ENCODE measurements around the gene ZBTB20.
A peak's percentile ranks its signal among the peaks of the same experiment; 100 is the strongest.

The ZBTB20 gene

GRCh38 chr3:114760679-114761078 is 386.4 kb downstream of the ZBTB20 start:
- Histone ChIP-seq H3K36me3 (ENCODE audit: control insufficient read depth in 1 of 2, insufficient read depth in 2 of 2, low read depth in 1 of 2, low read length in 2 of 2) (no peaks in the 10 kb centered on the region), H3K27me3 (ENCODE audit: control insufficient read depth in 1 of 2, insufficient read depth in 1 of 2, low read length in 2 of 2) (no peaks in the 10 kb centered on the region), H3K14ac (ENCODE audit: low read length in 2 of 2) (no peak overlapping the region), H4K8ac (ENCODE audit: low read length) (no peak overlapping the region), H3K4ac (ENCODE audit: low read depth in 1 of 2, low read length in 2 of 2) (no peak overlapping the region), H2BK15ac (ENCODE audit: low read depth, poor library complexity, severe bottlenecking) (no peak overlapping the region), H4K91ac (ENCODE audit: low read length) (no peak overlapping the region), H3K4me2 (ENCODE audit: low read length, poor library complexity, severe bottlenecking) (no peak overlapping the region), H2BK5ac (ENCODE audit: low read depth, low read length, poor library complexity, severe bottlenecking) (no peak overlapping the region), H2BK12ac (ENCODE audit: low read length in 2 of 2) (no peak overlapping the region), H3K4me1 (ENCODE audit: control insufficient read depth, insufficient read depth, low read depth, low read length) (peaks cover 2% of the 10 kb centered on the region), H2AK5ac (ENCODE audit: low read length, severe bottlenecking) (no peak overlapping the region), H3K9me3 (ENCODE audit: control insufficient read depth, low read length) (no peaks in the 10 kb centered on the region), H2AFZ (ENCODE audit: low read depth, low read length) (no peak overlapping the region), H3K9ac (ENCODE audit: low read length) (no peak overlapping the region), H3K27ac (ENCODE audit: low read length, poor library complexity, severe bottlenecking) (no peak overlapping the region), H2BK120ac (ENCODE audit: low read depth, low read length) (no peak overlapping the region), H3K79me1 (replicated peaks; ENCODE audit: low read length, poor library complexity, severe bottlenecking) (no peaks in the 10 kb centered on the region), H3K4me3 (ENCODE audit: insufficient read depth in 1 of 2, low read depth in 1 of 2, low read length in 2 of 2) (no peak overlapping the region), H3K18ac (ENCODE audit: low read depth in 1 of 2, low read length in 2 of 2) (no peak overlapping the region), H3K23ac (ENCODE audit: low read length in 2 of 2) (no peak overlapping the region)
- DNase-seq: no peak

GRCh38 chr3:114758831-114759699 is 388.0 kb downstream of the ZBTB20 start:
- H3K14ac ChIP-seq (ENCODE audit: low read length in 2 of 2): no peak overlapping the region
- H2BK15ac ChIP-seq (ENCODE audit: low read depth, poor library complexity, severe bottlenecking): no peak overlapping the region
- no peak overlapping the region for H2AFZ ChIP-seq (ENCODE audit: low read depth, low read length)
- no peak overlapping the region for H4K8ac ChIP-seq (ENCODE audit: low read length)
- no peak overlapping the region for H3K18ac ChIP-seq (ENCODE audit: low read depth in 1 of 2, low read length in 2 of 2)
- H3K4me1 ChIP-seq (ENCODE audit: control insufficient read depth, insufficient read depth, low read depth, low read length): no peaks in the 10 kb centered on the region
- WGBS: 59% methylated on average over 5 of the region's 8 CpGs
- peak overlapping the region; percentile 39 for H3K4me2 ChIP-seq (ENCODE audit: low read length, poor library complexity, severe bottlenecking)
- H3K9me3 ChIP-seq (ENCODE audit: control insufficient read depth, low read length): no peaks in the 10 kb centered on the region
- no peak overlapping the region for H2BK12ac ChIP-seq (ENCODE audit: low read length in 2 of 2)
- H3K36me3 ChIP-seq (ENCODE audit: control insufficient read depth in 1 of 2, insufficient read depth in 2 of 2, low read depth in 1 of 2, low read length in 2 of 2): no peaks in the 10 kb centered on the region
- H3K9ac ChIP-seq (ENCODE audit: low read length): peak overlapping the region; percentile 94
- H3K4me3 ChIP-seq (ENCODE audit: insufficient read depth in 1 of 2, low read depth in 1 of 2, low read length in 2 of 2): peak overlapping the region in 1 of 2 experiments; percentile 82
- no peaks in the 10 kb centered on the region for H3K79me1 ChIP-seq (replicated peaks; ENCODE audit: low read length, poor library complexity, severe bottlenecking)
- no peak overlapping the region for H2AK5ac ChIP-seq (ENCODE audit: low read length, severe bottlenecking)
- H3K27me3 ChIP-seq (ENCODE audit: control insufficient read depth in 1 of 2, insufficient read depth in 1 of 2, low read length in 2 of 2): no peaks in the 10 kb centered on the region
- no peak overlapping the region for H3K4ac ChIP-seq (ENCODE audit: low read depth in 1 of 2, low read length in 2 of 2)
- no peak overlapping the region for H3K23ac ChIP-seq (ENCODE audit: low read length in 2 of 2)
- DNase-seq: peak; percentile 65
- peak overlapping the region; percentile 68 for H3K27ac ChIP-seq (ENCODE audit: low read length, poor library complexity, severe bottlenecking)
- H4K91ac ChIP-seq (ENCODE audit: low read length): no peak overlapping the region
- no peak overlapping the region for H2BK120ac ChIP-seq (ENCODE audit: low read depth, low read length)
- H2BK5ac ChIP-seq (ENCODE audit: low read depth, low read length, poor library complexity, severe bottlenecking): no peak overlapping the region

GRCh38 chr3:114756506-114757279 is 390.4 kb downstream of the ZBTB20 start:
- no peaks in the 10 kb centered on the region for H3K4me1 ChIP-seq (ENCODE audit: control insufficient read depth, insufficient read depth, low read depth, low read length)
- H2BK12ac ChIP-seq (ENCODE audit: low read length in 2 of 2): no peak overlapping the region
- no peak overlapping the region for H2BK120ac ChIP-seq (ENCODE audit: low read depth, low read length)
- H3K9me3 ChIP-seq (ENCODE audit: control insufficient read depth, low read length): no peaks in the 10 kb centered on the region
- H3K9ac ChIP-seq (ENCODE audit: low read length): peak overlapping the region; percentile 94
- no peak overlapping the region for H3K4me2 ChIP-seq (ENCODE audit: low read length, poor library complexity, severe bottlenecking)
- H3K4ac ChIP-seq (ENCODE audit: low read depth in 1 of 2, low read length in 2 of 2): no peak overlapping the region
- H3K27me3 ChIP-seq (ENCODE audit: control insufficient read depth in 1 of 2, insufficient read depth in 1 of 2, low read length in 2 of 2): no peaks in the 10 kb centered on the region
- H2AK5ac ChIP-seq (ENCODE audit: low read length, severe bottlenecking): no peak overlapping the region
- no peak overlapping the region for H3K27ac ChIP-seq (ENCODE audit: low read length, poor library complexity, severe bottlenecking)
- no peak overlapping the region for H2BK15ac ChIP-seq (ENCODE audit: low read depth, poor library complexity, severe bottlenecking)
- H2AFZ ChIP-seq (ENCODE audit: low read depth, low read length): no peak overlapping the region
- H2BK5ac ChIP-seq (ENCODE audit: low read depth, low read length, poor library complexity, severe bottlenecking): no peak overlapping the region
- H3K36me3 ChIP-seq (ENCODE audit: control insufficient read depth in 1 of 2, insufficient read depth in 2 of 2, low read depth in 1 of 2, low read length in 2 of 2): no peaks in the 10 kb centered on the region
- 95% methylated on average over 1 of the region's 2 CpGs for WGBS
- DNase-seq: peak; percentile 15
- no peak overlapping the region for H3K23ac ChIP-seq (ENCODE audit: low read length in 2 of 2)
- H4K8ac ChIP-seq (ENCODE audit: low read length): no peak overlapping the region
- no peak overlapping the region for H3K14ac ChIP-seq (ENCODE audit: low read length in 2 of 2)
- H3K18ac ChIP-seq (ENCODE audit: low read depth in 1 of 2, low read length in 2 of 2): no peak overlapping the region
- no peaks in the 10 kb centered on the region for H3K79me1 ChIP-seq (replicated peaks; ENCODE audit: low read length, poor library complexity, severe bottlenecking)
- H3K4me3 ChIP-seq (ENCODE audit: insufficient read depth in 1 of 2, low read depth in 1 of 2, low read length in 2 of 2): peak overlapping the region in 1 of 2 experiments; percentile 46
- no peak overlapping the region for H4K91ac ChIP-seq (ENCODE audit: low read length)

- Histone ChIP-seq H3K27me3 (ENCODE audit: control insufficient read depth in 1 of 2, insufficient read depth in 1 of 2, low read length in 2 of 2) (no peaks in the 10 kb centered on the region), H3K27ac (ENCODE audit: low read length, poor library complexity, severe bottlenecking) (peak overlapping the region; percentile 91), H2BK15ac (ENCODE audit: low read depth, poor library complexity, severe bottlenecking) (no peak overlapping the region), H3K4me3 (ENCODE audit: insufficient read depth in 1 of 2, low read depth in 1 of 2, low read length in 2 of 2) (peak overlapping the region in 1 of 2 experiments; percentile 72), H4K8ac (ENCODE audit: low read length) (no peak overlapping the region), H2AK5ac (ENCODE audit: low read length, severe bottlenecking) (no peak overlapping the region), H3K18ac (ENCODE audit: low read depth in 1 of 2, low read length in 2 of 2) (no peak overlapping the region), H3K23ac (ENCODE audit: low read length in 2 of 2) (no peak overlapping the region), H3K9ac (ENCODE audit: low read length) (peak overlapping the region; percentile 88), H2BK5ac (ENCODE audit: low read depth, low read length, poor library complexity, severe bottlenecking) (no peak overlapping the region), H3K14ac (ENCODE audit: low read length in 2 of 2) (no peak overlapping the region), H3K4me1 (ENCODE audit: control insufficient read depth, insufficient read depth, low read depth, low read length) (peaks cover 3% of the 10 kb centered on the region), H2AFZ (ENCODE audit: low read depth, low read length) (no peak overlapping the region), H2BK120ac (ENCODE audit: low read depth, low read length) (no peak overlapping the region), H4K91ac (ENCODE audit: low read length) (no peak overlapping the region), H3K36me3 (ENCODE audit: control insufficient read depth in 1 of 2, insufficient read depth in 2 of 2, low read depth in 1 of 2, low read length in 2 of 2) (no peaks in the 10 kb centered on the region), H3K79me1 (replicated peaks; ENCODE audit: low read length, poor library complexity, severe bottlenecking) (peaks cover 2% of the 10 kb centered on the region), H3K4me2 (ENCODE audit: low read length, poor library complexity, severe bottlenecking) (peak overlapping the region; percentile 29), H2BK12ac (ENCODE audit: low read length in 2 of 2) (no peak overlapping the region), H3K4ac (ENCODE audit: low read depth in 1 of 2, low read length in 2 of 2) (no peak overlapping the region), H3K9me3 (ENCODE audit: control insufficient read depth, low read length) (no peaks in the 10 kb centered on the region)
- DNase-seq: no peak
- no CpG with 5 or more reads among the region's 3 CpGs for WGBS
Observed at GRCh38 chr3:114746502-114746901, 400.6 kb downstream of the ZBTB20 start.
